GM12891 (cell line): ENCODE results near the gene BPGM.
"Not testable (repeated sequence)": the region's sequence is repeated elsewhere in the genome, so short reads cannot be mapped to it uniquely, and the experiment has no call there.

Experiments used
- DNase-seq: peaks from one replicate; pipeline ENCODE4 v3.0.0; 2011; ENCODE audit warnings: low spot score; ENCODE audit not compliant: insufficient read length
- FAIRE-seq: peaks from 2 replicates; lab custom pipeline; 2011; peaks lifted over from hg19 to GRCh38; lab: Jason Lieb, UNC
- PAX5 ChIP-seq: IDR thresholded peaks from 2 replicates; pipeline ENCODE4 v1.6.1; 2011; ENCODE audit warnings: low read length, moderate library complexity, mild to moderate bottlenecking; ENCODE audit not compliant: insufficient read depth, severe bottlenecking
- POLR2A ChIP-seq: IDR thresholded peaks from 2 replicates; pipeline ENCODE4 v1.6.1; 2011; ENCODE audit warnings: low read depth, low read length, control low read depth
- POLR2AphosphoS5 ChIP-seq: IDR thresholded peaks from 2 replicates; pipeline ENCODE4 v1.6.1; 2011; ENCODE audit warnings: low read depth, low read length, control low read depth
- POU2F2 ChIP-seq: IDR thresholded peaks from 2 replicates; pipeline ENCODE4 v1.6.1; 2011; ENCODE audit warnings: low read depth, mild to moderate bottlenecking, control low read depth, low read length, moderate library complexity
- SPI1 ChIP-seq: IDR thresholded peaks from 2 replicates; pipeline ENCODE4 v1.6.1; 2011; ENCODE audit warnings: low read depth, low read length, control low read depth
- TAF1 ChIP-seq: IDR thresholded peaks from 2 replicates; pipeline ENCODE4 v1.6.1; 2011; ENCODE audit warnings: low read depth, low read length, control low read depth

The BPGM gene

DNA sequence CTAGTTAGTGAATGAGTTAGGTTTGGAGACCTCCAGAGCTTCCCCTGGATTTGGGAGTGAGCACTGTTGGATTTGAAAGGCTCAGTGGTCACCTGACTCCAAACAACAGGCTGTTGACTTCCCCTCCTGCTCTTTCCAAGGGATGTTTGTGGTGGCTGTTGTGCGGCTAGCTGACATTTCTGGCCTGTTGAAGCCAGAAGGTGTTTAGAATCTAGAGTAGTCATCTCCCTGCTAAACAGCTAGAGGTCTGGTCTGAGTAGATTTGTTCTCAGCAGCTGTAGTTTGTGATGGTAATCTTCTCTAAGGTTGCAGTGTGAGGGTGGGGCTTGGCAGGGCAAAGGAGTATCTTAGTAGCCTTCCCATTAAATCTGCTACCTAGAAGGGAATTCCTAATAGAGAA is 30.1 kb downstream of the BPGM start:
- TF ChIP-seq POU2F2 (no peak), POLR2AphosphoS5 (no peak), TAF1 (no peak), PAX5 (no peak), POLR2A (no peak), SPI1 (no peak)
- no peak for DNase-seq
- FAIRE-seq: no peak

GRCh38 chr7:134678115-134678514 is 31.5 kb downstream of the BPGM start:
- FAIRE-seq: no peak
- TF ChIP-seq PAX5 (no peak), SPI1 (no peak), POLR2AphosphoS5 (no peak), POLR2A (no peak), TAF1 (no peak), POU2F2 (no peak)

DNA sequence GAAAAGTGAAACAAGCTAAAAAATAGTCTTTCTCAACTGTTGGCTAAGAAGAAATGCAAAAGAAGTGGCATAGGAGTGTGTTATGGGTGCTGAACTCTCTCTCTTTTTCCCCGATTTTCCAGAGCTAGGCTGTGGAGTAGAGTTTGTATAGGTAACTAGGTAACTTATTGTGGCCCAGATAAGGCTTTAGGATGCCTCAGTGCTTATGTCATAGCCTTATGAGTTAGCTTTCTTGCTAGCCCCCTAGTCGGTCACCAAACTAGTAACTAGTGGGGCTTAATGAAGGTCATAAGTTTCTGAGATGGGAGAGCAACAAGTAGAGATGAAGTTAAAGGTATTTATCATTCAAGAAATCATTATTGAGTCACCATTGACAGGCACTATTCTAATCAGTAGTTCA is 32.4 kb downstream of the BPGM start:
- no peak for FAIRE-seq
- DNase-seq: no peak
- no peak for TF ChIP-seq SPI1
- no peak for TF ChIP-seq POU2F2
- TF ChIP-seq PAX5: no peak
- TF ChIP-seq TAF1: no peak
- TF ChIP-seq POLR2AphosphoS5: no peak
- TF ChIP-seq POLR2A: no peak

More at GRCh38 chr7:134678115-134678514, 31.5 kb downstream of the BPGM start:
- DNase-seq: no peak

DNA sequence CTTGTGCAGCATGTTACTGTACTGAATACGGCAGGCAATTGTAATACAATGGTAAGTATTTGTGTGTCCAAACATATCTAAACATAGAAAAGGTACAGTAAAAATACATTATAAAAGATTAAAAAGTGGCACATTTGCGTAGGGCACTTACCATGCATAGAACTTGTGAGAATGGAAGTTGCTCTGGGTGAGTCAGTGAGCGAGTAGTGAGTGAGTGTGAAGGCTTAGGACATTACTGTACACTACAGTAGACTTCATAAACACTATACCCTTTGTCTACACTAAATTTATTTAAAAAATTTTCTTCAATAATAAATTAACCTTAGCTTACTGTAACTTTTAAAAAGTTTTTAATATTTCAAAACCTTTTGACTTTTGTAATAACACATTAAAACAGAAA is 37.5 kb downstream of the BPGM start:
- DNase-seq (no peak), FAIRE-seq (peak; percentile 35)
- TF ChIP-seq POU2F2: no peak
- no peak for TF ChIP-seq SPI1
- TF ChIP-seq PAX5: no peak
- no peak for TF ChIP-seq POLR2A
- no peak for TF ChIP-seq POLR2AphosphoS5
- TF ChIP-seq TAF1: no peak

- FAIRE-seq (peak; percentile 26), DNase-seq (no peak)
These were observed 38.6 kb downstream of the BPGM start for GRCh38 chr7:134685250-134685649.

DNA sequence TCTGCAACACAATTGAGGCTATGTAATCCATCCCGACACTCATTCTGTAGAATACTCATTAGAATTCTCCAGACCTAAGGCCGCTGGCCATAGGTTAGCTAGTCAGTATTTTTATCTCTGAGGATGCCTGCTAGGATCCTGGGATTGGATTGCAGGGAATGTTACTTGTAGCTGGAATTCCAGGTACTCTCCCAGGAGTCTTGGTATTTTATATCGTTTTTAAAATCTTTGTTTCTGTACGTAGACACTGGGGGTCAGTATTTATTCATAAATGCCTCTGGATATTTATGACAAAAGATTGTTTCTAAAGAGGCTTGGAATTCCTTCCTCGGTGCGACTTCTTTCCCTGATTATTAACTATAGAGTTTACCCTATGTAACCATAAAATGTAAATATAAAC is 40.1 kb downstream of the BPGM start:
- no peak for TF ChIP-seq POLR2AphosphoS5
- TF ChIP-seq TAF1: no peak
- no peak for TF ChIP-seq PAX5
- no peak for TF ChIP-seq POLR2A
- no peak for DNase-seq
- FAIRE-seq: no peak

More at GRCh38 chr7:134685250-134685649, 38.6 kb downstream of the BPGM start:
- TF ChIP-seq POLR2A (no peak), PAX5 (no peak), POLR2AphosphoS5 (no peak), TAF1 (no peak), POU2F2 (no peak)

DNA sequence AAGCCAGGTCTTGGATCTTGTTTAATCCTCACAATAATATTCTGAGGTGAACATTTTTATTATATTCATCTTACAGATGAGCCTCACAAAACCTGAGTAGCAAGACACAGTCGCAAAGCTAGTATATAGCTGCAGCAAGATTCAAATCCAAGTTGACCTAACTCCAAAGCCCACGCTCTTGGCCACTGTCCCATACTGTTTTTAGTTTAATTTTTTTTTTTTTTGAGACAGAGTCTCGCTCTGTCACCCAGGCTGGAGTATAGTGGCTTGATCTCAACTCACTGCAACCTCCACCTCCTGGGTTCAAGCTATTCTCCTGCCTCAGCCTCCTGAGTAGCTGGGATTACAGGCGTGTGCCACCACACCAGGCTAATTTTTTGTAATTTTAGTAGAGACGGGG is 42.9 kb downstream of the BPGM start:
- FAIRE-seq: not testable (repeated sequence)

DNA sequence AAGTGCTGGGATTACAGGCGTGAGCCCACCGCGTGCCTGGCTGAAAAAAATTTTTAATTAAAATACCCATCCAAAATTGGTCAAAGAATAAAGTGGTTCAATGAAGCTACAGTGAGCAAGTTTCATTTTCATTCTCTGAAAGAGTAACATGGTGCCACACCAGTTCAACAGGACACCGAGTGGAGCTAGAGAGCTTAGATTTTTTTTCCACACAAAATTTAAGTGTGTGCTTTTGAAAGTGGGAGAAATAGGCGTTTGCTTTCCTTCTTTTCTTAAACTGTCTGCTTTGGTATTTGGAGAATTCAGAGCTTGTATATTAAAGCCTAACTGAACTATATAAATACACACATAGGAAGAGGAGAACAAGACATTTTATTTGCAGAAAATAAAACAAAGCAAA is 43.4 kb downstream of the BPGM start:
- FAIRE-seq (peak; percentile 16), DNase-seq (no peak)
- TF ChIP-seq SPI1: no peak

More for the DNA sequence above, 42.9 kb downstream of the BPGM start:
- DNase-seq: not testable (repeated sequence)

DNA sequence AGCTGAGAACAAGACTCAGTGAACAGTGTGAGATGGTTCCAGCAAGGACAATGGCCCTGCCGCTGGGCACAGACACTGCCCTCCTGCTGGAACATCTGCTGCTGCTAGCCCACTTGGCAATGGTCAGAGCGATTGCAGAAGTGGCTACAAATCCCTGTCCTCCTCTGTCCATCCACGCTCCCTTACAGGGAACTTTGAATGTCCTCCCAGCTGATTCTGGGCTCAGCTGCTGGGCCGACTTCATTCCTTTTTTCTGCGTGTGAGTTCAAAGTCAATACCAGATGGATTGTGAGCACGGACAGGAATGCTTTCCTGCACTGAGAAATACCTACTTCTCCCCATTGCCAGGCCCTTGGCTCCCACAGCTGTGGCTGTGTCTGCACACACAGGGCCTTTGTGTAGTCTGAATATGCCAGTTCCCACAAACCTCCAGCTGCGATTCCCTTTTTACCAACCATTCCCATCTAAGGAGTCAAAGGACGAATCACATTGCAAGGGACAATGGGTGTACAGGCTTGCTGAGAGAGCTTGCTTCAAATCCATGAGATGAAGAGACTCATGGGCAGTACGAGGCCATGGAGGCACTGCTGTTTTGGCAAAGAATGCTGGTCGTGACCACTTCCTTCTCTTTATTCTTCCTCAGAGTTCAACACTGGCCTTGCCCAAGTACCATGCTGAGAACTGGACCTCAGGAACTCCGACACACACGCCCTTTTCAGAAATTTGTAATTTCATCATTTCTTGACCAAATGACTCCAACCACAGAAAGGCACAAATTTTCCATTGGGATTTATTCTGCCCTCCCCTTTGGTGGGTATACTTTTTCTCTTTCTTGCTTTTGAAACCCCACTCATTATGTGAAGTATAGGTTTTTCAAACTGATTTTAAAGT is 44.2 kb downstream of the BPGM start:
- DNase-seq: no peak
- FAIRE-seq: no peak
- no peak for TF ChIP-seq POLR2AphosphoS5

DNA sequence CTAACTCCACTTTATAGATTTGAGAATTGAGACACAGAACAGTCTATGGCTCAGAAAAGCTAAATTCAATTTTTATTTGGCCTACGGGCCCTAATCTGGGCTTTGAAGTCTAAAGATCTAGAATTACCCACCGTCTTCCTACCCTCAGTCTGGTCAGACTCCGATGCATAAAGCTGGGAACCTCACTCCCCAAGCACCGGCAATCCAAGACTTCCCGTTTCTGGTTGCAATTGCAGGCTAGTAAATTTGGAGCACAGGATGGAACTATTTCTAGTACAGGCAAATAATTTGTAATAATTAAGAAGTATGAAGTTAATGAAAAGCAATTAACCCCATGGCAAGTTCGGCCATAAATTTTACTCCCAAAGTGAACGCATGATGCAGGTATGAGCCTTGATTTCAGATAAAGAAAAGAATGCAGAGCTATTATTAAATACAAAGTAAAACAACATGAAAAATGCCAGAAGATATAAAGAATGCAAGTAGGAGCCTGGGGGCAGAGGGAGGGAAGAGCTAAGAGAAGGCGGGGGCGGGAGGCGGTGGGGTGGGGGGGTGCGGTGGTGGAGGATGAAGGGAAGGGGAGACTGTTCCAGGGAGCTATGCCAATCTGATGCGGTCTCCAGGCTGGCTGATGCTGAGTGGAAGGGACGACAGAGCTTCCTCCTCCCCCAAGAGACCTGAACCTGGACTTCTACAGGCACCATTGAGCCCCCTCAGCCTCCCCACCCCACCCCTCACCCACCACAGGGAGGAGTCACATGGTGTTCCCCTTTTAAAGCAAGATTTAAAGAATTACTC is 45.1 kb downstream of the BPGM start:
- FAIRE-seq (no peak), DNase-seq (no peak)
- TF ChIP-seq TAF1: no peak
- no peak for TF ChIP-seq PAX5
- no peak for TF ChIP-seq SPI1
- TF ChIP-seq POU2F2: no peak
- TF ChIP-seq POLR2A: no peak
- TF ChIP-seq POLR2AphosphoS5: no peak
